DMS53 (cell line): Measurements from ENCODE around the gene IFNB1.

ENCODE experiments used
- DNase-seq: peaks from one replicate; lab custom pipeline; 2025; lab: John Stamatoyannopoulos, UW

The IFNB1 gene

GRCh38 chr9:21077781-21078180, at the start of gene IFNB1:
IFNB1 (minus strand) TSS chr9:21077942; CDS start chr9:21077869, 73 bp downstream.
- DNase-seq, result no peak

- no peak for DNase-seq
Measured at GRCh38 chr9:21121595-21122251, 44.0 kb upstream of the IFNB1 start.

GRCh38 chr9:21121079-21121478, 43.3 kb upstream of the IFNB1 start:
- no peak for DNase-seq

DNA sequence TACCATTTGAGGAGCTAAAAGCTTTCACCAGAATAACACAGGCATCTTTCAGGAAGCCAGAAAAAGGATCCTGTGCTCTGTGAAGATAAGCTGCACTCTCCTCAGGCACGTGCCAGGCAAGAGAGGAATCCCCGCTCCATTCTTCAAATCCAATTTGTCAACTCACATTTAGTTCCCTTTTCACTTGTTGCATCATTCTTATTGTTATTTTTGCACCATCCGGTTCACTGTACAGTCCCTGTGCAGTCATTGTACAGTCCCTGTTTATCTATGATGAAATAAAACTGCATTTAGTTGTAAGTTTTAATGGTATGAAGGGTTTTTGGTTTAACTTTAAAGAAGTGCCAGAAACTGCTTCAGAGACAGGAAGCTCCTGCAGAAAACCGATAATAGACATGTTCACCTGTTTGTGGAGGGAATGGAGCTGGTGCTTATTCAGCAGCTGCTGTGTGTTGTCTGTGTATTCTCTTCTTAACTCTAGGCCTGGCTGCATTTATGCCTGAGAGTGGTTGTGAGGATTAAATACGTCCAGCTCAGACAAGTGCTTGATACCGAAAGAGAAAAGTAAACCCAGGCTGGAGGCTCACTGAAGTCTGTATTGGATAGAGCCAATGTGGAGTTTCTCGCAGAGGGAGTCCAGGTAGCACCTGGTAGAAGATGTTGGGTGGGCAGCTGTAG, 41.5 kb upstream of the IFNB1 start:
- DNase-seq, result no peak

- no peak for DNase-seq
Measured at GRCh38 chr9:21114311-21114710, 36.6 kb upstream of the IFNB1 start.

- peak; percentile 78 for DNase-seq
Measured at GRCh38 chr9:21110708-21111576, 33.2 kb upstream of the IFNB1 start.

GRCh38 chr9:21104787-21105186, 27.0 kb upstream of the IFNB1 start:
- no peak for DNase-seq

- no peak for DNase-seq
Measured at GRCh38 chr9:21102305-21102704, 24.6 kb upstream of the IFNB1 start.

DNA sequence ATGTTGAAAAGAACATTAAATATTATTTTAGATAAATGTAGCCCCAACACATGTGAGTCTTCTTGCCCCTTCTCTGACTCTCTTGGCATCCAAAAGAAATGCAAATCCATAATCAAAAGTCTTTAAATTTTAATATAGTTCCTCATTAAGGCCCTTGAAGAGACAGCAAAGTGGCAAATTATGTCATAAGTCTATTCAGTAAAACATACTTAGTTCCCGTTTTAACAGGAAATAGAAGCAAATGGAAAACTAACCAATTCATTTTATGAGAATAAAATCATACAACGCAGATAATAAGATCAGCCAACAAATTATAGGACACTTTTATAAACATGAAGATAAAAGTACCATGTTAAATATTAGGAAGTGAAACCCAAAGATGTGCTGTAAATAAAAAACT, 20.1 kb upstream of the IFNB1 start:
- DNase-seq, result no peak

DNA sequence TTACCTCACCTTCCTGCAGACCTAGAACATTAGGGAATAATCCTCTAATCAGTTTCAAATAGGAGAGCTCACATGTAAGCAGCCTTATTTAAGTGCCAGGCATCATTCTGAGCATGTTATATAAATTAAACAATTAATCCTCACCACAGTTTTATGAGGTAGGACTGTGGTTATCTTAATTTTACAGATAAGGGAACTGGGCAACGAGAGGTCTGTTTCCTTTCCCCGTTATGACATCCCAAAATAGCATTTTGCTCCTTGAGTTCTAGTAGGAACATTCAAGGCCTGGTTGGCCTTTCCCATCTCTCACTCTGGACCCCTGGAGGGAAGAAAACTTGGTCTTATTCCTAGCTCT, 19.1 kb upstream of the IFNB1 start:
- no peak for DNase-seq

DNA sequence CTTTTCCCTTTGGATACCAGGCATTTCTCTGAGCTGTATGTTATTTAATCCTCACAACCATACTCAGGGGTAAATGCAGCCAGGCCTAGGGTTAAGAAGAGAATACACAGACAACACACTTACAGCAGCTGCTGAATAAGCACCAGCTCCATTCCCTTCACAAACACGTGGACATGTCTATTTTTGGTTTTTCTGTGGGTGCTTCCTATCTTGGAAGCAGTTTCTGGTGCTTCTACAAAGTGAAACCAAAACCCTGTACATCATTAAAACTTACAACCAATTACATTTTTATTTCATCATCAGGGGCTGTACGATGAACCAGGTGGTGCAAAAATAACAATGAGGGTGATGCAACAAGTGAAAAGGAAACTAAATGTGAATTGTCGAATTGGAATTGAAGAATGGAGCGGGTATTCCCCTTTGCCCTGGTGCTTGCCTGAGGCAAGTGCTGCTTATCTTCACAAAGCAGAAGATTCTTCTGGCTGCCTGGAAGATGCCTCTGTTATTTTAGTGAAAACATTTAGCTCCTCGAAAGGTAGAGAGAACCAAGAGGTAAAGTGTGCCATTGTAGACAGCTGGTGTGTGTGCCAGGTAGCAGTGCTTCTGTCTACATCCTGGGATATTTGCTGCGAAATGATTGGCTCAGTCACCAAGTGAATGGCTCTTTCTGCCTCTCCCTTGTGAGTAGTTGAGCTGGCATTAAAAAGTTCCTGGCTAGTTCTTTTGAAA, 18.6 kb upstream of the IFNB1 start:
- DNase-seq, result peak; percentile 42

- DNase-seq, result no peak
Measured at GRCh38 chr9:21095561-21095960, 17.8 kb upstream of the IFNB1 start.

- DNase-seq, result no peak
Measured at GRCh38 chr9:21086538-21086937, 8.8 kb upstream of the IFNB1 start.

DNA sequence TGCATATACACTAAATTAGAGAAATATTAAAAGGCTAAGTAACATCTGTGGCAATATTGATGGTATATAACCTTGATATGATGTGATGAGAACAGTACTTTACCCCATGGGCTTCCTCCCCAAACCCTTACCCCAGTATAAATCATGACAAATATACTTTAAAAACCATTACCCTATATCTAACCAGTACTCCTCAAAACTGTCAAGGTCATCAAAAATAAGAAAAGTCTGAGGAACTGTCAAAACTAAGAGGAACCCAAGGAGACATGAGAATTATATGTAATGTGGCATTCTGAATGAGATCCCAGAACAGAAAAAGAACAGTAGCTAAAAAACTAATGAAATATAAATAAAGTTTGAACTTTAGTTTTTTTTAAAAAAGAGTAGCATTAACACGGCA, 7.3 kb upstream of the IFNB1 start:
- no peak for DNase-seq

DNA sequence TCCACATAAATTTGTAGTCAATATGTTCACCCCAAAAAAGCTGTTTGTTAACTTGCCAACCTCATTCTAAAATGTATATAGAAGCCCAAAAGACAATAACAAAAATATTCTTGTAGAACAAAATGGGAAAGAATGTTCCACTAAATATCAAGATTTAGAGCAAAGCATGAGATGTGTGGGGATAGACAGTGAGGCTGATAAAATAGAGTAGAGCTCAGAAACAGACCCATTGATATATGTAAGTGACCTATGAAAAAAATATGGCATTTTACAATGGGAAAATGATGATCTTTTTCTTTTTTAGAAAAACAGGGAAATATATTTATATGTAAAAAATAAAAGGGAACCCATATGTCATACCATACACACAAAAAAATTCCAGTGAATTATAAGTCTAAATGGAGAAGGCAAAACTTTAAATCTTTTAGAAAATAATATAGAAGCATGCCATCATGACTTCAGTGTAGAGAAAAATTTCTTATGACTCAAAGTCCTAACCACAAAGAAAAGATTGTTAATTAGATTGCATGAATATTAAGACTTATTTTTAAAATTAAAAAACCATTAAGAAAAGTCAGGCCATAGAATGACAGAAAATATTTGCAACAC, 6.6 kb upstream of the IFNB1 start:
- DNase-seq, result no peak

- no peak for DNase-seq
Measured at GRCh38 chr9:21082671-21083070, 4.9 kb upstream of the IFNB1 start.

GRCh38 chr9:21081999-21082398, 4.3 kb upstream of the IFNB1 start:
- DNase-seq, result no peak

DNA sequence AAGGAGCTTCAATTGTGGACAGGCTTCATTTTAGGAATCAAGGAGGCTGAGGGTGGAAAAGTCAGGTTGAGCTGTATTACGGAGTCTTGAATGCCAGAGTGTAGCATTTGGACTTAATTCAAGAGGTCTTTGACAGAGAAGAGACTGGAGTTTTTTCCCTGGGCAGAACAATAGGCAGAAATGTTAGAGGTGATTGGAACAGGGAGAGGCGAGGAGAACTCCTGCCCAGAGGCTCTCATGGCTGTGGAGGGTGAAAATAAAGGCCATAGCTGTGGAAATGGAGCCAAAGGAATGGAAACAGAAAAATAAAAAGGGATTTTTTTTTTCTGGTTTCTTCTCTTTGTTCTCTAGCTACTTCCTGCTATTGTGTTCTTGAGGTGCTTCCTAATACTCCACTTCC, 3.7 kb upstream of the IFNB1 start:
- no peak for DNase-seq

DNA sequence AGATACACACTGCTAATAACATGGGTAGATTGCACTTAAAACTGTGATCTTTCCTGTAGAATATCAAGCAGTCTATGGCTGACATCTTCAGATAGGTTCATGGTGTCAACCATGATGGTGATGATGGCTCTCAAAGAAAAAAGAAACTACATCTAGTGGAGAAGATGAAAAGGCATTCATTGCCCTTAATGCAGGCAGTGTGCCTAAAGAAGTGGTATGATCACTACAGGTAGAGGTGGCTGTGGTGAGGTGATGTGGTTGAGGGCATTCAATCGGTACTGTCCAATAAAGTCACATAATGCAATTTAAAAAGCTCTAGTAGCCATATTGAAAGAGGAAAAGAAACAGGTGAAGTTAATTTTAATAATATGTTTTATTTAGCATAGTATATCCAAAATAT, 3.1 kb upstream of the IFNB1 start:
- DNase-seq, result no peak

GRCh38 chr9:21078702-21079101, 960 bp upstream of the IFNB1 start:
- no peak for DNase-seq

- DNase-seq, result no peak
Measured at GRCh38 chr9:21075484-21075883, 2.3 kb downstream of the IFNB1 start.

- no peak for DNase-seq
Measured at GRCh38 chr9:21070906-21071305, 6.8 kb downstream of the IFNB1 start.
